ENCODE data around the gene KIF26B.

- TF ChIP-seq ZNF274 (IDR thresholded peaks at IDR 0.05; ENCODE audit: low read depth, low read length) (no peak), YY1 (IDR thresholded peaks at IDR 0.05; ENCODE audit: insufficient read depth, insufficient read length) (no peak)
Observed at GRCh38 chr1:245313576-245313975, 158.8 kb downstream of the KIF26B start.

Data from NT2/D1 (cell line).